CD4-positive, alpha-beta T cell treated with Interleukin-2 at 100 ng/mL for 4 hours (primary cell): ENCODE results near the gene ZNF202.
A peak's percentile ranks its signal among the peaks of the same experiment; 100 is the strongest.
"Not testable (repeated sequence)": the region's sequence is repeated elsewhere in the genome, so short reads cannot be mapped to it uniquely, and the experiment has no call there.

Experiments
- DNase-seq: peaks from one replicate; pipeline ENCODE4 v3.0.0-alpha.2; 2020; ENCODE audit warnings: low spot score

The ZNF202 gene

DNA sequence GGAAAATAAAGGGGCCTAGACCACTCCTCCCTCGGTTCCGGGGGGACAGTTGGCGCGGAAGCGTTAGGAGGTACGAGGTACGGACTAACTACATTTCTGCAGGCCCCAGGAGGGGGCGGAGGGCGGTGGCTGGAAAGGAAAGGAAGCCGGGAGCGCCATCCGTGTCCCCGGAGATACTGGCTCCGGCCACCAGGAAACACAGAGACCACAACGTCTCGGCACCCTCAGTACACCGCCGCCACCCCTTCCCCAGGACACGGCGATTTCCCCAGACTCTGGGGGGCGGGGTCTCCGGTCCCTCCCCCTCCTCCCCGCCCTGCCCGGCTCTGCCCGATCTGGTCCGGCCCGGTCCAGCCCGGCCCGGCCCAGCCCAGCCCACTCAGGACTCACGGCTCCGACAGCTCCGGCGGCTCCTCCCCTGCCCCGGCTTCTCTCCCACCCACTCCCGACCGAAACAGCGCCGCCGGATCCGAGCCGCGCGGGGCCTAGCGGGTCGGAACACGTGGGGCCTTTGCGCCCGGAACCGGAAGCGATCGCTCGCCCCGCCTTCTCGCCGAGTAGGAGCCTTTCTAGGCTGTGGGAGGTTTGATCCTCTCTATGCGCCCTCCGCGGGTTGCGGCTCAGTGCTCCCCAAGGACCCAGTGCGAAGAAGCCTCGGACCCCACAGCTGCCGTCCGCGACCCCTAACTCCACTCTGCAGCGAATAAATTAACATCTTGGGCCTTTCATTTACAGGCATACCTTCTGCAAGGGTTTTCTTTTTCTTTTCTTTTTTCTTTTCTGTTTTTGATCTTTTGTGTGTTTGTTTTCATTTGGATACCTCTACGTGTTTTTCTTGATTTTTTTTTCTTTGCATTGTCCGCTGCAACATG, at the start of gene ZNF202:
Gene ZNF202, minus strand, starts transcription at position 502 of the 872 bp plus-strand sequence. CDS start 10,772 bp downstream, outside the sequence.
- DNase-seq = peak; percentile 92

DNA sequence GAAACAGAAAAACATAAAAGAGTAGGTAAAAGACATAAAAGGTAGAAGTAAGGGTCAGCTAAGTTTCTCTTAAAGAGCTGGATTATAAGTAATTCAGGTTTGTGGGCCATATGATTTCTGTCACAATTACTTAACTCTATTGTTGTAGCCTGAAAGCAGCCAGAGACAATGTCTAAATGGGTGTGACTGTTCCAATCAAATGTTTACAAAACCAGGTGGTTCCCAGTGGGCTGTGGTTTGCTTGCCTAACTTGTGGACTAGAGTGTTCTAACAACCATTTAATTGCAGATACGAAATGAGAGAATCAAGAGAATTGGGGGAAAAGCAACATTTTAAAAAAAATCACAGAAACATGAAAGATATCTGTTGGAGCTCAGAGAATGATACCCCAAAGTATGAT, 42.1 kb upstream of the ZNF202 start:
- DNase-seq = no peak

DNA sequence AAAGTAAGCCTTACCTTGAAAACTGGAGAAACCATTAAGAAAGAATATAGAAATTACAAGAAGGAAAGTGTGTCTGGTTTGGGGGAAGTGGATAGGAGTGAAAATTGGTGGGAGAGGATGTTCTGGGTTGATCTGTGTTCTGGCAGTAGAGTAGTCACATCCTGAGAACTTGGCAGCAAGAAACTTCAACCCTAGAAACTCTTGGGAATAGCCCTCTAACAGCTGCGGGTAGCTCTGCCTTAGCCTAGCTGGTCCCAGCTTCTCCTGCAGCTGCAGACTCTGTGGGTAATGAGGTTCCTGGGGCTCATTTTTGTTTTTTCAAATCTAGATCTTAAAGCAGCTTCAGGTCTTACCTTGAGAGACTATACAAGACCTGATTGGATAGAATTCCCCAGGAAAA, 37.1 kb upstream of the ZNF202 start:
- no peak for DNase-seq

GRCh38 chr11:123775715-123776549, 34.5 kb upstream of the ZNF202 start:
- no peak for DNase-seq

GRCh38 chr11:123775289-123775688, 33.8 kb upstream of the ZNF202 start:
- no peak for DNase-seq

DNA sequence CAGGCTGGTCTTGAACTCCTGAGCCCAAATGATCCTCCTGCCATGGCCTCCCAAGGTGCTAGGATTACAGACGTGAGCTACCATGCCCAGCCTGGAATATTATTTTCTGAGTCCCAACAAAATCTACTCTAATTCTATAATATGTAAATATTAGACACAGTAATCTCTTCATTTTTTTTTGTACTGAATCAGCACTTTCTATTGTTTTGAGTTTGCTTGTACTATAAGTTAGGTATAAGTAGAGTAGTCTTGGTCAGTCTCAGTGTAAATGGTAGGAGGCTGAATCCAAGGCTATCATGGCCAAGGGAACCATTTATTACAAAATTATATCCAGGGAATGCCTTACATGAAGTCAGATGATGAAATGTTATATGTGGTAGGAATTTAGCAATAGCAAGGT, 32.5 kb upstream of the ZNF202 start:
- no peak for DNase-seq

GRCh38 chr11:123773026-123773425, 31.6 kb upstream of the ZNF202 start:
- no peak for DNase-seq

DNA sequence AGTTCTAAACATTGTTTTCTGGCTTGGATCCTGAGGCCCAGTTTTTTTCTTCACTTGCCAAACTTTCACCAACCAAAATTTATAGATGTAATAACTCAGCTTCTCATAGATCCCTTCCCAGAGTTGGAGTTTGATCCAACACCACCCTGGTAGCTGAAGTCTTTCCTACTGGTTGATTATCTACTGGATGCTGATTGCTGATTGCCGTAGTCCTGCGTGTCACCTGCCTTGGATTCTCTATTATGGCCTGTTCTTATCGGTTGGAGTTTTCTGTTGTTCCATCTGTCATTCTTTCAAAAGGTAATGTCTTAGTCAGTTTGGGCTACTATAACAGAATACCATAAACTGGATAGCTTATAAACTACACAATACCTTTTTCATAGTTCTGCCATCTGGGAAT, 30.2 kb upstream of the ZNF202 start:
- DNase-seq = no peak

DNA sequence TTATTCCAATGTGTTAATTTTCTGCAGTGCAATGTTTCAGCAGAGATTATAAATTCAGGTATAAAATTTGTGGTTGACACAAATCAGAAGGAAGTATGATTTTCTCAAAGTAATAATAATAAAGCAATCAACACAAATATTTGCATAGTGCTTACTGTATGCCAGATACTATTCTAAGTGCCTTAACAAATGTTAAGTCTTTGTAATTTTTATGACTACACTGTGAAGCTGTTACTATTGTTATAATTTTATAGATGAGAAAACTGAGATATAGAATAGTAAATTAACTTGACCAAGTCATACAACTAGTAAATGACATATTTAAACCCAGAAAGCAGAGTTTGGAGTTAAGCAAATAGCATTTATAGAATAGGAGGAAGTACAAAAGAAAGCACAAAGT, 29.3 kb upstream of the ZNF202 start:
- no peak for DNase-seq

- no peak for DNase-seq
These were observed 24.1 kb upstream of the ZNF202 start for GRCh38 chr11:123765601-123766000.

DNA sequence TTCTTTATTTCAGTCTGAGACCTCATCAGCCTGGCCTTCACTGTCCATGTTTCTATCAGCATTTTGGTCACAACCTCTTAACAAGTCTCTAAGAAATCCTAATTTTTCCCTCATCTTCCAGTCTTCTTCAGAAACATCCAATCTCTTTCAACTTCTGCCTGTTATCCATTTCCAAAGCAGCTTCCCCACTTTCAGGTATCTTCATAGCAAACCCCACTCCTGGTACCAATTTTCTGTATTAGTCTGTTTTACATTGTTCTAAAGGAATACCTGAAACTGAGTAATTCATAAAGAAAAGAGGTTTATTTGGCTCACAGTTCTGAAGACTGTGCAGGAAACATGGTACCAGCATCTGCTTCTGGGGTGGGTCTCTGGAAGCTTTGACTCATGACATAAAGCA, 21.0 kb upstream of the ZNF202 start:
- no peak for DNase-seq

- DNase-seq = no peak
These were observed 19.4 kb upstream of the ZNF202 start for GRCh38 chr11:123760894-123761293.

- no peak for DNase-seq
These were observed 16.5 kb upstream of the ZNF202 start for GRCh38 chr11:123757976-123758375.

DNA sequence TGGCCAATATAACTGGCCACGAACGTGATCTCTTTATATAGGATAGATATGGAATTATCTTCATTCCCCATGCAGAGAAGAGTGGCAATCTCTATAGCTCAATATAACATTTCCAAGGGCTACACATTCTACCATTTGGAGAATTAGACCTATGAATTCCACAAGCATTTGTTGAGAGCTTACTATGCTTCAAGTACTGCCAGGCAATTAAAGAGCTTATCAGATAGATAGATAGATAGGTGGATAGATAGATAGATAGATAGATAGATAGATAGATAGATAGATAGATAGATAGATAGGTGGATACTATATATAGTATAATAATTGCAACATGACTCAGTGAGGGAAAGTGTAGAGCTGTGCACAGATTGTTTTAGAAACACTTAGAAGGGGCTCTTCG, 14.4 kb upstream of the ZNF202 start:
- no peak for DNase-seq

GRCh38 chr11:123755344-123755743, 13.9 kb upstream of the ZNF202 start:
- DNase-seq = no peak

GRCh38 chr11:123754101-123754568, 12.7 kb upstream of the ZNF202 start, which contains the start of gene OR6X1:
Gene OR6X1, minus strand, starts transcription at chr11:123754518. Its CDS starts 0 bp downstream, at chr11:123754518.
- DNase-seq = no peak

- no peak for DNase-seq
These were observed 11.7 kb upstream of the ZNF202 start for GRCh38 chr11:123753110-123753509.

DNA sequence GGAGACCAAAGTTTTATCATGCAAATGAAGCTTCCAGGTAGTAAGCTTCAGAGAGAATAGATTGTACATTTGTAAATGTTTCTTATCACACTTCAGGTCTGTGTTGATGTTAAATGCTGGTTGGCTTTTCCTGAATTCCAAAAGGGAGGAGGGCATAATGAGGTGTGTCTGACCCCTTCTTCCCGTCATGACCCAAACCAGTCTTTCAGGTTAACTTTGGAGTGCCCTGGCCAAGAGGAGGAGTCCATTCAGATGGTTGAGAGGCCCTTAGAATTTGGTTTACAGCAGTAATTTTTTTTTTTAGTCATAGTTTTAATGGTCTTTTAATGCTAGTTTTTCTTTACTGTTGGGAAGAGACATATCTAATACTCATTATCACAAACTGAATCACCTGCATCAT, 10.3 kb upstream of the ZNF202 start:
- DNase-seq = no peak

GRCh38 chr11:123748349-123748748, 6.9 kb upstream of the ZNF202 start:
- DNase-seq = not testable (repeated sequence)

- DNase-seq = no peak
These were observed 4.4 kb upstream of the ZNF202 start for GRCh38 chr11:123745764-123746451.

DNA sequence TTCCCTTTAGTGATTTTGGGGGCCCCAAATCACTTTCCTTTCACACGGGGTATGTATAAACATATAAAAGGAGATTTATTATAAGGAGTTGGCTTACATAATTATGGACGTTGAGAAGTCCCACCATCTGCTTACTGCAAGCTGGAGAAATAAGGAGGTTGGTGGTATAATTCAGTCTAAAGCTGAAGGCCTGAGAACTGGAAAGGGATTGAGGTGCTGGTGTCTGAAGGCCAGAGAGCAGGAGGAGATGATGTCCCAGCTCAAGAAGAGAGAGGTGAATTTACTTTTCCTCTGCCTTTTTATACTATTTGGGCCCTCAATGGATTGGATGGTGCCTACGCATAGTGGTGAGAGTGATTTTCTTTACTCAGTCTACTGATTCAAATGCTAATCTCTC, 1.3 kb upstream of the ZNF202 start:
- no peak for DNase-seq

DNA sequence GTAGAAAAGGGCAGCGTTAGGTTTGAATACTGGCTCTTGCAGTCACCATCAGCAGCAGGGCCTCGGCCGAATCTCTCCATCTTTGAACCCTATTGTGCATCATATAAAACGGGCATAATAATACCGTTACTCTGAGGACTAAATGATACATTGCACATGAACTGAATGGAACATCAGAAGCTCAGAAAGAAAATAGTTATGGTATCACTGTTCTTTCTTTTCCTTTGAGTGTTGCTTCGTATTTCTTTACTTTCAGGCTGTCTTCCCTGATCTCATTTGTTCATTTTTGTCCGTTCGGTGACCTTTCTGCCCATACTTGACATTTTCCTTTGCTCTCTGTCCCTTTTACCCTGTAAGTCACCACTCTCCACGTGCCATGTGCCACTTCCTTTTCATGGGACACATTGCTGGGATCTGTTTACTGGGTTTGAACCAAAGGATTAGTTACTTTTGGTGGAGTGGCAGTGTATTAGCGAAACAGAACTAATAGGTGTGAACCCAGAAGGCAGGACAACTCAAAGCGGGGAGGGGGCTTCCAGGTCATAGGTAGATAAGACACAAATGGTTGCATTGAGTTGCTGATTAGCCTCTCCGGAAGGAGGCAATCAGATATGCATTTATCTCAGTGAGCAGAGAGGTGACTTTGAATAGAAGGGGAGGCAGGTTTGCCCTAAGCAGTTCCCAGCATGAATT, 717 bp upstream of the ZNF202 start:
- DNase-seq = no peak
